Measurements from ENCODE around the gene GRIK2. TPM values are rescaled to one million over a fixed set of nuclear protein-coding genes. Genes with fewer than 3 reads are reported as not detected.

Gene GRIK2
- total and polyA plus RNA-seq, 2 donors (not counting 3 experiments of a cell fraction or from before 2014, with no cell fraction given), result not detected

DNA sequence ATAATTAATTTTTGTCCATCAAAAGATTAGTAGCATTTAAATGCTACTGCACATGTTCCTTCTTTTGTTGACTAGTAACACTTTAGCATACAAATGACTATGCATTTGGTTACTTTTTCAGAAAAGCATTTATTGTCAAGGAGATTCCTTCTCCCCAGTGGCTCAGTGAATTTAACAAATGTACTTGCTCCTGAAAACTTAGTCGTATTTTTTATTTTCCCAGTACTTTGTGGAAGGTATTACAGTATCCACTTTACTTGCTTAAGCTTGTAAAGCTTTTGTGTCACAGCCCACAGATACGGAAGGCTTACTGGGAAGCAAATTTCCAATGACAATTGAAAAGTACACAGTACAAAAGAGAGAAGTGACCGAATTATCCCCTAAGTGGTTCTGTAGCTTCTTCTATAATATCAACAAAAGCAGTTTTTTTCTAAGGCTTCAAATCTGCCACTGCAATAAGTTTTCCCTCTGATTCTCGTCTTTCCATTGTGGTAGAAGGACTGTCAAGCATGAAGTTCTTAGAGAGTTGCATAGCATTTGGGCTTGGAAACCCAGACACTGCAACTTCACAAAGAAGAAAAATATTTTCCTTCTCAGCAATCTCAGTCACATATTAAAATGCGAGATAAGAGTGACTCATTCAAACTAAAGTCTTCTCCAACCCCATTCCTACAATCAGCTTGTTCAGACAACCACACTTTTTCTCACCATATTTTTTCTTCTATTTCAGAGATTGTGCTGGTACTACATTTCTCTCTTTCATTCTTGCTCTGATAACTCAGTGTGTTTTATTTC lies 431.2 kb downstream of the GRIK2 start:
- no peak for FAIRE-seq

More for the DNA sequence above, 431.2 kb downstream of the GRIK2 start:
- no peaks in the 10 kb centered on the region for H4K20me1 ChIP-seq (replicated peaks; ENCODE audit: control insufficient read depth, extremely low read depth, insufficient read depth, low read length)
- CTCF ChIA-PET, result interaction anchor here (0.6 kb wide), 1 partner anchor 133 kb away, joined by 3 read pairs; no protein-coding TSS in a partner anchor
- no peaks in the 10 kb centered on the region for H3K4me1 ChIP-seq (ENCODE audit: control insufficient read depth, extremely low read depth, insufficient read depth, low read length)
- no peaks in the 10 kb centered on the region for H3K36me3 ChIP-seq (ENCODE audit: control insufficient read depth in 2 of 2, extremely low read depth in 1 of 2, insufficient read depth in 2 of 2, low read length in 2 of 2)
- H3K4me2 ChIP-seq (ENCODE audit: insufficient read depth, low read length), result no peak overlapping the region
- no peaks in the 10 kb centered on the region for H3K9me3 ChIP-seq (replicated peaks; ENCODE audit: control insufficient read depth, insufficient read depth, low read length)
- H3K9ac ChIP-seq (replicated peaks; ENCODE audit: extremely low read depth, insufficient read depth, low read length), result no peak overlapping the region
- no peak overlapping the region for H3K27ac ChIP-seq (ENCODE audit: insufficient read depth, low read depth, low read length)
- TF ChIP-seq FOS (IDR thresholded peaks at IDR 0.05; ENCODE audit: borderline replicate concordance, insufficient read depth, low read length), result no peak
- TF ChIP-seq EZH2 (IDR thresholded peaks at IDR 0.05; ENCODE audit: borderline replicate concordance, low read depth, low read length, severe bottlenecking), result no peak
- TF ChIP-seq GATA2 (IDR thresholded peaks at IDR 0.05; ENCODE audit: insufficient read depth, insufficient read length, low read depth, low read length), result no peak
- TF ChIP-seq MYC (IDR thresholded peaks at IDR 0.05; ENCODE audit: low read depth, low read length), result no peak
- TF ChIP-seq POLR2AphosphoS5 (IDR thresholded peaks at IDR 0.05; ENCODE audit: insufficient read depth, low read depth, low read length), result no peak
- TF ChIP-seq JUN (IDR thresholded peaks at IDR 0.05; ENCODE audit: borderline replicate concordance, insufficient read depth, insufficient read length, low read depth), result no peak
- no peak for TF ChIP-seq CTCF (IDR thresholded peaks at IDR 0.05; ENCODE audit: extremely low read depth in 1 of 2, insufficient read depth in 1 of 2, low read depth in 1 of 2, low read length in 2 of 2)
- TF ChIP-seq POLR2A (IDR thresholded peaks at IDR 0.05; ENCODE audit: low read depth, low read length), result no peak
- TF ChIP-seq, protein P1, sequence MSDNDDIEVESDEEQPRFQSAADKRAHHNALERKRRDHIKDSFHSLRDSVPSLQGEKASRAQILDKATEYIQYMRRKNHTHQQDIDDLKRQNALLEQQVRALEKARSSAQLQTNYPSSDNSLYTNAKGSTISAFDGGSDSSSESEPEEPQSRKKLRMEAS (IDR thresholded peaks at IDR 0.05; ENCODE audit: insufficient read depth, insufficient read length), result no peak
- H3K79me2 ChIP-seq (ENCODE audit: control insufficient read depth, insufficient read depth, low read length), result no peaks in the 10 kb centered on the region
- no peak overlapping the region for H2AFZ ChIP-seq (ENCODE audit: low read depth, low read length)
- intact Hi-C loops (cut with micrococcal nuclease) (no loop called here), dilution Hi-C loops (cut with MboI; ENCODE audit: extremely low pct_ligation_motif_present, low sequenced_read_pairs) (no loop called here)
- POLR2A ChIA-PET, result no interaction called here
- no peak overlapping the region for H3K4me3 ChIP-seq (replicated peaks in 1 of 3; ENCODE audit: insufficient read depth in 1 of 3, low read depth in 1 of 3, low read length in 3 of 3)
- DNase-seq (ENCODE audit: low read depth, low spot score), result no peak
- no TSS peak for BruUV-seq (replicated peaks)
- no peaks in the 10 kb centered on the region for H3K27me3 ChIP-seq (ENCODE audit: control insufficient read depth in 2 of 2, insufficient read depth in 2 of 2, low read length in 2 of 2)
- no peaks in the 10 kb centered on the region for H3K9me1 ChIP-seq (replicated peaks; ENCODE audit: control insufficient read depth, extremely low read depth, insufficient read depth, low read length)

Data from endothelial cell of umbilical vein (primary cell).